PC-9 (cell line): ENCODE data around the gene METAP1. TPM values are rescaled to one million over a fixed set of nuclear protein-coding genes. Genes with fewer than 3 reads are reported as not detected.

Experiments used
- BruUV-seq: library from RNA; stranded (reverse); fragments of 400-500 nt; replicated peaks from 2 replicates; lab custom pipeline; 2021; lab: Mats Ljungman, UMichigan
- CTCF ChIA-PET: fragments of 300-600 bp; sonication (Branson Sonifier 250); formaldehyde crosslinking; loops from one replicate; lab custom pipeline; 2022; ENCODE audit warnings: antibody characterized with exemption; lab: Charles Lee
- POLR2A ChIA-PET: fragments of 300-600 bp; sonication (Branson Sonifier 250); formaldehyde crosslinking; loops from one replicate; lab custom pipeline; 2022; ENCODE audit warnings: antibody characterized with exemption; ENCODE audit not compliant: unreplicated experiment; lab: Charles Lee
- DNase-seq, 2 experiments: peaks; one replicate each; pipeline versions ENCODE4 v3.0.0 to v3.0.0-alpha.2; 2015 to 2022; ENCODE audit warnings: mixed read lengths in 1 of 2
- H2AFZ ChIP-seq: fragments of 200-600 bp; sonication (generic); 2 replicates; pipeline ENCODE4 v1.8.1; 2017; ENCODE audit warnings: antibody characterized with exemption
- H3F3A ChIP-seq: fragments of 200-600 bp; sonication (generic); 2 replicates; pipeline ENCODE4 v1.8.1; 2017; ENCODE audit warnings: antibody characterized with exemption, mild to moderate bottlenecking, low read depth; ENCODE audit not compliant: insufficient read depth
- H3K27ac ChIP-seq: fragments of 200-600 bp; sonication (generic); 2 replicates; pipeline ENCODE4 v1.6.1; 2016; ENCODE audit warnings: mixed run types
- H3K27me3 ChIP-seq: fragments of 200-600 bp; sonication (generic); 2 replicates; pipeline ENCODE4 v1.6.1; 2016; ENCODE audit warnings: low read depth, mixed run types; ENCODE audit not compliant: insufficient read depth
- H3K36me3 ChIP-seq: fragments of 200-600 bp; sonication (generic); 2 replicates; pipeline ENCODE4 v1.6.1; 2016; ENCODE audit warnings: low read depth, mixed run types
- H3K4me1 ChIP-seq: fragments of 200-600 bp; sonication (generic); replicated peaks from 2 replicates; pipeline ENCODE4 v1.6.1; 2016; ENCODE audit warnings: mixed run types; ENCODE audit not compliant: insufficient read depth
- H3K4me2 ChIP-seq: fragments of 200-600 bp; sonication (generic); 2 replicates; pipeline ENCODE4 v1.6.1; 2017; ENCODE audit warnings: mixed run types
- H3K4me3 ChIP-seq: fragments of 200-600 bp; sonication (generic); 2 replicates; pipeline ENCODE4 v1.6.1; 2016; ENCODE audit warnings: mixed run types
- H3K79me2 ChIP-seq: fragments of 200-600 bp; sonication (generic); 2 replicates; pipeline ENCODE4 v1.6.1; 2017; ENCODE audit warnings: low read depth, mixed run types
- H3K9me2 ChIP-seq: fragments of 200-600 bp; sonication (generic); 2 replicates; pipeline ENCODE4 v1.8.1; 2017; ENCODE audit warnings: mild to moderate bottlenecking; ENCODE audit not compliant: insufficient read depth
- H3K9me3 ChIP-seq: fragments of 200-600 bp; sonication (generic); 2 replicates; pipeline ENCODE4 v1.8.1; 2016; ENCODE audit warnings: low read depth; ENCODE audit not compliant: insufficient read depth
- H4K20me1 ChIP-seq: fragments of 200-600 bp; sonication (generic); 2 replicates; pipeline ENCODE4 v1.8.1; 2017; ENCODE audit not compliant: insufficient read depth
- EZH2 ChIP-seq: fragments of 200-600 bp; sonication (generic); IDR thresholded peaks from 2 replicates; pipeline ENCODE4 v1.8.0; 2017; ENCODE audit warnings: antibody characterized with exemption, low read depth
- intact Hi-C: fragments of 100-400 bp; cut with micrococcal nuclease; formaldehyde crosslinking; loops from one replicate; pipeline ENCODE4 v1.10.0; 2022; ENCODE audit not compliant: unreplicated experiment
- total RNA-seq: library from RNA; stranded (reverse); gene quantifications from 2 replicates; pipeline ENCODE4 v1.2.3, GENCODE V29; 2021
- TF ChIP-seq, protein P1 (sequence below): fragments of 200-600 bp; sonication (generic); conservative IDR thresholded peaks from 2 replicates; pipeline ENCODE4 v1.6.1; 2017; ENCODE audit warnings: mixed run types, antibody characterized with exemption, mild to moderate bottlenecking, moderate library complexity

Gene METAP1
- total RNA-seq, 1 experiment from 2014 or later = 42.0 TPM

DNA sequence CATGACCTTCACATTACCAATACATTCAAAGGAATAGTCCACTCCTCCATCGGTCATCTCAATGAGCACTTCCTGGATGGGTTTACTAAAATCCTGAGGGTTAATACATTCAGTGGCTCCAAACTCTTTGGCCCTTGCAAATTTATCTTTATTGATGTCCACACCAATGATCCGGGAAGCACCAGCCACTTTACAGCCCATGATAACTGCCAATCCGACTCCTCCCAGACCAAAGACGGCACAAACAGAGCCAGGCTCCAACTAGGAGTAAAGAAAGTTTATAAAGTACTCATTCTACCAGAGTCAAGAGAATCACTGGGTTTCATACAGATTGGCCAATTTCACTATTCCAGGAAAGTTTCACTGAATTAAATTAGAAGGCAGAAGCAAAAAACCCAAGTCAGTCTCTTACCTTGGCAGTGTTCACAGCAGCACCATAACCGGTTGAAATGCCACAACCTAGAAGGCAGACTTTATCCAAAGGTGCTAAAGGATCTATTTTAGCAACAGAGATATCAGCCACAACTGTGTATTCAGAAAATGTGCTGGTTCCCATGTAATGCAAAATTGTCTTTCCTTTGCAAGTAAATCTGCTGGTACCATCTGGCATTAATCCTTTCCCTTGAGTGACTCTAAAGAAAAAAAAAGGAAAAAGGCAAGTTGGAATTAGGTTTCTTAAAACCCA lies 80.9 kb downstream of the METAP1 start:
- Histone ChIP-seq H3K79me2 (no peaks in the 10 kb centered on the region), H3K4me3 (no peak overlapping the region), H4K20me1 (no peaks in the 10 kb centered on the region), H3F3A (no peaks in the 10 kb centered on the region; the same call in 1 of the 2 replicates), H3K36me3 (peaks cover 22% of the 10 kb centered on the region), H3K27me3 (no peaks in the 10 kb centered on the region), H3K4me2 (no peak overlapping the region), H2AFZ (no peak overlapping the region), H3K4me1 (no peaks in the 10 kb centered on the region), H3K9me3 (no peaks in the 10 kb centered on the region), H3K27ac (no peak overlapping the region), H3K9me2 (no peaks in the 10 kb centered on the region)
- ChIA-PET POLR2A (no interaction called here), CTCF (no interaction called here)
- no TSS peak for BruUV-seq
- intact Hi-C loops = no loop called here
- TF ChIP-seq EZH2 = no peak
- TF ChIP-seq, protein P1, sequence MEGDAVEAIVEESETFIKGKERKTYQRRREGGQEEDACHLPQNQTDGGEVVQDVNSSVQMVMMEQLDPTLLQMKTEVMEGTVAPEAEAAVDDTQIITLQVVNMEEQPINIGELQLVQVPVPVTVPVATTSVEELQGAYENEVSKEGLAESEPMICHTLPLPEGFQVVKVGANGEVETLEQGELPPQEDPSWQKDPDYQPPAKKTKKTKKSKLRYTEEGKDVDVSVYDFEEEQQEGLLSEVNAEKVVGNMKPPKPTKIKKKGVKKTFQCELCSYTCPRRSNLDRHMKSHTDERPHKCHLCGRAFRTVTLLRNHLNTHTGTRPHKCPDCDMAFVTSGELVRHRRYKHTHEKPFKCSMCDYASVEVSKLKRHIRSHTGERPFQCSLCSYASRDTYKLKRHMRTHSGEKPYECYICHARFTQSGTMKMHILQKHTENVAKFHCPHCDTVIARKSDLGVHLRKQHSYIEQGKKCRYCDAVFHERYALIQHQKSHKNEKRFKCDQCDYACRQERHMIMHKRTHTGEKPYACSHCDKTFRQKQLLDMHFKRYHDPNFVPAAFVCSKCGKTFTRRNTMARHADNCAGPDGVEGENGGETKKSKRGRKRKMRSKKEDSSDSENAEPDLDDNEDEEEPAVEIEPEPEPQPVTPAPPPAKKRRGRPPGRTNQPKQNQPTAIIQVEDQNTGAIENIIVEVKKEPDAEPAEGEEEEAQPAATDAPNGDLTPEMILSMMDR = no peak
- no peak for DNase-seq

DNA sequence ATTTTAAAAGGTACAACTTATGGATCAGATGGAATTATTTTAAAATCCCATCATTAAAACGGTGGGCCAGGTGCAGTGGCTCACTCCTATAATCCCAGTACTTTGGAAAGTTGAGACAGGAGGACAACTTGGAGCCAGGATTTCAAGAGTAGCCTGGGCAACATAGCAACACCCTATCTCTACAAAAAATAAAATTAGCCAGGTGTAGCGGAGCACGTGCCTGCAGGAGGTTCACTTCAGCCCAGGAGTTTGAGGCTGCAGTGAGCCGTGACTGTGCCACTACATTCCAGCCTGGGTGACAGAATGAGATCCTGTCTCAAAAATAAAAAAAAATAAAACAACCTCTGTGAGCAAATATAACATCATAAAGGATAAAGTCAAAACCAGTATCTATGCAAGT lies 81.7 kb downstream of the METAP1 start:
- Histone ChIP-seq H3K4me2 (no peak overlapping the region), H3K4me3 (no peak overlapping the region), H3K27ac (no peak overlapping the region), H3K79me2 (no peaks in the 10 kb centered on the region), H3K9me3 (no peaks in the 10 kb centered on the region), H4K20me1 (no peaks in the 10 kb centered on the region), H3K9me2 (no peaks in the 10 kb centered on the region), H3K36me3 (peaks cover 22% of the 10 kb centered on the region), H3K4me1 (no peaks in the 10 kb centered on the region), H2AFZ (no peak overlapping the region), H3F3A (no peaks in the 10 kb centered on the region), H3K27me3 (no peaks in the 10 kb centered on the region)
- ChIA-PET POLR2A (no interaction called here), CTCF (no interaction called here)
- intact Hi-C loops = no loop called here
- BruUV-seq = no TSS peak
- no peak for TF ChIP-seq EZH2
- TF ChIP-seq, protein P1 = no peak
- no peak for DNase-seq

DNA sequence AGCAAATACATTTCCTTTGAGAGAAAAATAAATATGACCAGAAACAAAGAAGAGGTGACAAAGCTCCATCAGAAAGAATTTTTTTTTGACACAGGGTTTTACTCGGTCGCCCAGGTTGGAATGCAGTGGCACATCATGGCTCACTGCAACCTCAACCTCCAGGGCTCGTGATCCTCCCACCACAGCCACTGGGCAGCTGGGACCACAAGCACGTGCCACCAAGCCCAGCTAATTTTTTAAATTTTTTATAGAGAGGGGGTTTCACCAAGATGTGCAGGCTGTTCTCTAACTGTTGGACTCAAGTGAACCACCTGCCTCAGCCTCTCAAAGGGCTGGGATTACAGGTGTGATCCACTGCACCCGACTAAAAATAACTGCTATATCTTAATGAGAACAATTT lies 82.8 kb downstream of the METAP1 start:
- H3K27me3 ChIP-seq = no peaks in the 10 kb centered on the region
- H3F3A ChIP-seq = no peaks in the 10 kb centered on the region
- no peak overlapping the region for H3K4me3 ChIP-seq
- H3K9me3 ChIP-seq = no peaks in the 10 kb centered on the region
- DNase-seq = no peak
- no peak overlapping the region for H2AFZ ChIP-seq
- no TSS peak for BruUV-seq
- no peak overlapping the region for H3K27ac ChIP-seq
- POLR2A ChIA-PET = no interaction called here
- H3K36me3 ChIP-seq = peaks cover 22% of the 10 kb centered on the region
- intact Hi-C loops = no loop called here
- H3K4me1 ChIP-seq = no peaks in the 10 kb centered on the region
- no peaks in the 10 kb centered on the region for H3K9me2 ChIP-seq
- no peak overlapping the region for H3K4me2 ChIP-seq
- no peaks in the 10 kb centered on the region for H4K20me1 ChIP-seq
- CTCF ChIA-PET = no interaction called here
- H3K79me2 ChIP-seq = no peaks in the 10 kb centered on the region
- TF ChIP-seq EZH2 = no peak
- TF ChIP-seq, protein P1 = no peak
